Measurements from ENCODE around the gene HIP1.

HIP1 gene

GRCh38 chr7:75629044-75629443 lies 109.7 kb downstream of the HIP1 start:
- TF ChIP-seq ZFX (IDR thresholded peaks at IDR 0.05; ENCODE audit: borderline replicate concordance) (no peak), CTCF (IDR thresholded peaks at IDR 0.05) (no peak)
- no peak overlapping the region for H3K27ac ChIP-seq

GRCh38 chr7:75628055-75628454 lies 110.7 kb downstream of the HIP1 start:
- H3K27ac ChIP-seq: no peak overlapping the region
- no peak for TF ChIP-seq ZFX (IDR thresholded peaks at IDR 0.05; ENCODE audit: borderline replicate concordance)
- no peak for TF ChIP-seq CTCF (IDR thresholded peaks at IDR 0.05)

- no peak for TF ChIP-seq CTCF (IDR thresholded peaks at IDR 0.05)
- TF ChIP-seq ZFX (IDR thresholded peaks at IDR 0.05; ENCODE audit: borderline replicate concordance): no peak
- no peak overlapping the region for H3K27ac ChIP-seq
Observed at GRCh38 chr7:75626954-75627353, 111.8 kb downstream of the HIP1 start.

- H3K27ac ChIP-seq: no peak overlapping the region
- no peak for TF ChIP-seq ZFX (IDR thresholded peaks at IDR 0.05; ENCODE audit: borderline replicate concordance)
- TF ChIP-seq CTCF (IDR thresholded peaks at IDR 0.05): no peak
Observed at GRCh38 chr7:75625868-75626267, 112.9 kb downstream of the HIP1 start.

- no peak for TF ChIP-seq CTCF (IDR thresholded peaks at IDR 0.05)
- no peak for TF ChIP-seq ZFX (IDR thresholded peaks at IDR 0.05; ENCODE audit: borderline replicate concordance)
- no peak overlapping the region for H3K27ac ChIP-seq
Observed at GRCh38 chr7:75624134-75624832, 114.5 kb downstream of the HIP1 start.

GRCh38 chr7:75623390-75624133 lies 115.2 kb downstream of the HIP1 start:
- no peak for TF ChIP-seq CTCF (IDR thresholded peaks at IDR 0.05)
- no peak for TF ChIP-seq ZFX (IDR thresholded peaks at IDR 0.05; ENCODE audit: borderline replicate concordance)
- no peak overlapping the region for H3K27ac ChIP-seq

- H3K27ac ChIP-seq: no peak overlapping the region
- no peak for TF ChIP-seq ZFX (IDR thresholded peaks at IDR 0.05; ENCODE audit: borderline replicate concordance)
- TF ChIP-seq CTCF (IDR thresholded peaks at IDR 0.05): no peak
Observed at GRCh38 chr7:75621124-75621523, 117.6 kb downstream of the HIP1 start.
